Measurements from ENCODE around the gene CFAP73. TPM values are rescaled to one million over a fixed set of nuclear protein-coding genes. Genes with fewer than 3 reads are reported as not detected.

The CFAP73 gene
- total and polyA plus RNA-seq, 8 donors, result 0.44 to 5.7 (median 1.6) TPM; not detected in 4

DNA sequence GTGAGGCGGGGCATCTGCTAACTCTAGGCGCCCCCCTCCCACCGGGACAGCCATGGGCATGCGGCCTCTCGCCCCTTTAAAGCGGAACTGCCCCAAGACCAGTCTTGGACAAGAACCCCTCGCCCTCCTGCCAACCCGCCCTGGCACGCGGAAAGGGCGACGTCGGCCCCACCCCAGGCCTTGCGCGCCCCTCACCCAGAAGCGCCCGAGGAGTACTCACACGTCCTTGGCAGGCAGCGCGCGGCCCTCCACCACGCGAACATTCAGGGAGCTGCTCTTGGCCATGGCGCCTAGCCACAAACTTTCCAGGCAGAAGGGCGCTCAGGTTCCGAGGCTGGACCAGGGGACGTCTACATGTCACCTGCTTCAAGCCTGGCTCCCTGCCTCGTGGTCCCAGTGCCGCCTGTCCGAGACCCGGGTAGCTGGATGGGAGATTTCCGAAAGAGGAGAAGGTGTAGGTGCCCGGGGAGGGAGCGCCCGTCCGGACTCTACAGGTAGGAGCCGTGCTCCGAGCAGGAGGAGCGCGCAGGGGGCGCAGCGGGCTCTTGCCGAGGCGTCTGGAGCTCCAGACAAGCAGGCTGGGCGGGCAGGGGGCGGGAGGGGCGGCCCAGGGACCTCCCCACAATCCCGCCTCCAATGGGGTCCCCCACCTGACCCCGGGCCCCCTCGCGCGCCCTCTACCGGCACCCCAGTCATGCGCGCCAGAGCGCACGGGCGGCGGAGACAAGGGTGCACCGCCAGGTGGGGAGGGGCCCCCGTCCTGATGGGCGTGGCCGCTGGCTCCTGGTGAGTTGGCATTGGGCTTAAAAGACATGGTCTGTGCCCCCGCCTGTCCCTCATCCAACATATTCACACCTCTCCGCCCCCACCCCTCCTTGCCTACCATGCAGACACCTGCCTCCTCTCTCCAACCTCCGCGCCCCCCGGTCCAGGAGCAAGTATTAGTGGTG lies 14.1 kb upstream of the CFAP73 start, which contains the start of gene RASAL1:
Gene RASAL1, minus strand, starts transcription at position 584 of the 950 bp plus-strand sequence. Its CDS starts 299 bp downstream, at position 285.
- Histone ChIP-seq H3K9me3 (no peaks in the 10 kb centered on the region), H3K4me1 (peaks cover 0 to 16% (median 13%) of the 10 kb centered on the region in 4 donors), H3K27me3 (peaks cover 7 to 67% (median 20%) of the 10 kb centered on the region in 3 donors), H3K4me3 (peak within 1 kb of the TSS; percentile 20 to 52 (median 41)), H3K36me3 (no peaks in the 10 kb centered on the region), H3K27ac (peak within 1 kb of the TSS; percentile 52 to 91 (median 74))
- no peak for TF ChIP-seq POLR2A (IDR thresholded peaks at IDR 0.05)
- TF ChIP-seq, protein P1, sequence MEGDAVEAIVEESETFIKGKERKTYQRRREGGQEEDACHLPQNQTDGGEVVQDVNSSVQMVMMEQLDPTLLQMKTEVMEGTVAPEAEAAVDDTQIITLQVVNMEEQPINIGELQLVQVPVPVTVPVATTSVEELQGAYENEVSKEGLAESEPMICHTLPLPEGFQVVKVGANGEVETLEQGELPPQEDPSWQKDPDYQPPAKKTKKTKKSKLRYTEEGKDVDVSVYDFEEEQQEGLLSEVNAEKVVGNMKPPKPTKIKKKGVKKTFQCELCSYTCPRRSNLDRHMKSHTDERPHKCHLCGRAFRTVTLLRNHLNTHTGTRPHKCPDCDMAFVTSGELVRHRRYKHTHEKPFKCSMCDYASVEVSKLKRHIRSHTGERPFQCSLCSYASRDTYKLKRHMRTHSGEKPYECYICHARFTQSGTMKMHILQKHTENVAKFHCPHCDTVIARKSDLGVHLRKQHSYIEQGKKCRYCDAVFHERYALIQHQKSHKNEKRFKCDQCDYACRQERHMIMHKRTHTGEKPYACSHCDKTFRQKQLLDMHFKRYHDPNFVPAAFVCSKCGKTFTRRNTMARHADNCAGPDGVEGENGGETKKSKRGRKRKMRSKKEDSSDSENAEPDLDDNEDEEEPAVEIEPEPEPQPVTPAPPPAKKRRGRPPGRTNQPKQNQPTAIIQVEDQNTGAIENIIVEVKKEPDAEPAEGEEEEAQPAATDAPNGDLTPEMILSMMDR (IDR thresholded peaks at IDR 0.05), result peak in 3 of 7 experiments; percentile 11 to 53 (median 30)
- intact Hi-C loops (cut with DNase I; ENCODE audit: low total_unique reads), result no loop called here
- peak; percentile 79 to 88 for DNase-seq
- 2 to 5% (median 3%) methylated on average over 32 to 68 of the region's 68 CpGs for WGBS, 5 donors

DNA sequence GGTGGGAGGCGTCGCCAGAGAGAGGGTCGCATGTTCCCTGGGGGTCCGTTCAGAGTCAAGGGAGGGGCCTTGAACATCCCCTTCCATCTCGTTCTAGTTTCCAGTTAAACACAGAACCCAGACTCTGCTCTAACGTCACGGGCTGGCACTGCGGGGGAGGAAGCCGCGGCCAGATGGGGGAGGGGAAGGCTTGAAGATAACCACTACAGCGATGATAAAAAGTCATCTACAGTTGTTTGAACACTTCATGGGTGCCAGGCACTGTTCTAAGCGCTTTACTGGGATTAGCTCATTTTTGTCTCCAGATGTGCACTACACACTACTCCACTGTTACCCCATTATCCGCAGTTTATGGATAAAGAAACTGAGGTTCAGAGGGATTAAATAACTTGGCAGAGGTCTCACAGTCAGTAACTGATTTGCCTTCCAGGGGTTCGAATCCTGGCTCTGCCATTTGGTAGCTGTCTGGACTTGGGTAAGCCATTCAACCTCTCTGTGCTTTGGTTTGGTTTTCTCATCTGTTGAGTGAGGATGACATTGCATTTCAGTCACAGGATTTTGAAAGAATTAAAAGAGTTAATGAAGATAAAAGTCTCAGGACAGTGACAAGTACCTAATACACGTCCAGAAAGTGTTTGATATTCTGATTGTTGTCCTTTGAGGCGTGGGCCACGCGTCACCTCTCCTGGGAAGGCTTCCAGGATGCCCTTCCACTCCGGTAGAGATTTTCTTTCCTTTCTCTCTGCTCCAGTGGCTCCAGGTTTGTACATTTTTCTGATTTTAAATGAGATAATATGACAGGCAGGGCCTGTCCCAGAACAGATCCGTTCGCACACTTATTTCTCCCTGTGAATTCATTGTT lies 13.2 kb upstream of the CFAP73 start:
- H3K4me3 ChIP-seq, result peak overlapping the region; percentile 20 to 52 (median 41)
- intact Hi-C loops (cut with DNase I; ENCODE audit: low total_unique reads), result no loop called here
- peak overlapping the region; percentile 52 to 91 (median 74) for H3K27ac ChIP-seq
- 16 to 25% (median 17%) methylated on average over 21 of the region's 21 CpGs for WGBS, 5 donors
- H3K9me3 ChIP-seq, result no peaks in the 10 kb centered on the region
- TF ChIP-seq POLR2AphosphoS5 (IDR thresholded peaks at IDR 0.05) (no peak), POLR2A (IDR thresholded peaks at IDR 0.05) (no peak), EP300 (IDR thresholded peaks at IDR 0.05) (no peak)
- TF ChIP-seq, protein P1 (IDR thresholded peaks at IDR 0.05), result no peak
- no peaks in the 10 kb centered on the region for H3K36me3 ChIP-seq
- H3K27me3 ChIP-seq, result peaks cover 7 to 58% (median 20%) of the 10 kb centered on the region in 3 donors
- H3K4me1 ChIP-seq, result peaks cover 0 to 16% (median 13%) of the 10 kb centered on the region in 4 donors
- peak; percentile 50 to 77 for DNase-seq

DNA sequence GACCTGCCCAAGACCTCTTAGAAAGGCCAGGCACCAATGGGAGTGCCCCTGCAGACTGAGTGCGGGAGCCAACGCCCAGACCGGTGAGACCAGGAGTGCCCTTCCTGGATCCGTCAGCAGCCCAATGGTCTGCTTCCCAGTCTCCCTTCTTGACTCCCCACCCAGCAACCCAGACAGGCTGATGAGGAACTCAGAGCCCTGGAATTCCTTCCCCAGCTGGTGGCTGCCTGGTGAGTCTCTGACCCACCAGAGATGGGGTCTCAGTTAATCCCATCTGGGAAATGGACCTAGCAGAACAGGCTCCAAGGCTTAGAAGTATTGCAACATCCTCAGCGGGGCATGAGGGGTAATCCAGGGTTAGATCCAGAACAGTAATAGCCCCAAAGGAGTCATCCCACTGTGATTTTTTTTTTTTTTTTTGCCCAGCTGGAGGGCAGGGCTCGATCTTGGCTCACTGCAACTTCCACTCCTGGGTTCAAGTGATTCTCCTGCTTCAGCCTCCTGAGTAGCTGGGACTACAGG lies 12.5 kb upstream of the CFAP73 start:
- Histone ChIP-seq H3K9me3 (no peaks in the 10 kb centered on the region), H3K27me3 (peaks cover 7 to 54% (median 20%) of the 10 kb centered on the region in 3 donors), H3K27ac (peak overlapping the region; percentile 52 to 91 (median 74)), H3K36me3 (no peaks in the 10 kb centered on the region), H3K4me3 (no peak overlapping the region), H3K4me1 (peaks cover 2 to 21% (median 13%) of the 10 kb centered on the region in 4 donors)
- no peak for TF ChIP-seq EP300 (IDR thresholded peaks at IDR 0.05)
- peak in 2 of 3 donors; percentile 42 to 53 for TF ChIP-seq POLR2AphosphoS5 (IDR thresholded peaks at IDR 0.05)
- 43 to 65% (median 49%) methylated on average over 6 of the region's 6 CpGs for WGBS, 5 donors
- intact Hi-C loops (cut with DNase I; ENCODE audit: low total_unique reads), result no loop called here
- DNase-seq, result peak; percentile 74 to 86

DNA sequence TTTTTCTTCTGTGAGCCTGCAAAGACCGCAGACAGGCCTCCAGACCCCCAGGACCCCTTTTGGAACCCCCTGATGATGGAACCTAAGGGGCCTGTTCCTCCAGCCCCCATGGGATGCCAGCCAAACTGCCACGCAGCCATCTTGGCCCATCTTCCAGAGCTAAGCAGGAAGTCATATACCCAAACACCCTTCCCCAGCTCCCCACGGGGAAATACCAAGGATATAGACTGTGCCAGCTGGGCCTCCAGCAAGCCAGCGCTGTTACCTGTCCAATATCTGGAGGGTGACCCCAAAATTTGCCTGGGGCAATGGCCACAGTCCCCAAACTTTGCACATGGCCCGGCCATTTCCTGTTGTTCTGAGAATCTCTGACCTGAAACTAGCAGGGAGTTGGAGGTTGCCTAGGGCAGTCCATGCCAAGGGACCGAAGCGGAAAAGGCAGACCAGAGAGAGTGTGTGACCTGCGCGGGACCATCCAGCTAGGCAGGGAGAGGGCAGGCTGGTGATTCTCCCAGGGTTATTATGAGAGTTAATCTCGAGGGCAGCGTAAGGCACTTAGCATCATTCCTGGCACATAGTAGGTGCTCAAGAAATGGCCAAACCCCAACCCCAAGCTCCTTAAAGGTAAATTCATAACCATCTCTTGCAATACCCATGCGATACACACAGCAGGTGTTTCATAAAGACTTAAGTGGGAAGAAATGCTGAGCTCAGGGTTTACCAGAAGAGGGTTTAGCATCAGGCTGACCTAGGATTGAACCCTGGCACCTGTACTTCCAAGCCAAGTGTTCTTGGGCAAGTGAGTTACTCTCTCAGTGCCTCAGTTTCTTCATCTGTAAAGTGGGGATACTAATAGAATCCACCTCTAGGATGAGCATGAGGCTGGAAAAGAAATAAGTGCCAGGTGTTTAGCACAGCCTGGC lies 11.4 kb upstream of the CFAP73 start:
- Histone ChIP-seq H3K4me3 (no peak overlapping the region), H3K4me1 (peaks cover 12 to 28% (median 15%) of the 10 kb centered on the region in 4 donors), H3K27me3 (peaks cover 7 to 51% (median 20%) of the 10 kb centered on the region in 3 donors), H3K9me3 (no peaks in the 10 kb centered on the region), H3K27ac (peak overlapping the region in 2 of 5 donors; percentile 74 to 84), H3K36me3 (no peaks in the 10 kb centered on the region)
- TF ChIP-seq, protein P1 (IDR thresholded peaks at IDR 0.05), result no peak
- TF ChIP-seq POLR2AphosphoS5 (IDR thresholded peaks at IDR 0.05) (no peak), POLR2A (IDR thresholded peaks at IDR 0.05) (no peak), EP300 (IDR thresholded peaks at IDR 0.05) (no peak)
- intact Hi-C loops (cut with DNase I; ENCODE audit: low total_unique reads), result no loop called here
- peak in 1 of 2 donors; percentile 1 for DNase-seq
- 78 to 85% (median 82%) methylated on average over 12 of the region's 12 CpGs for WGBS, 5 donors
